GM19043 (cell line): ENCODE data around the gene RPL36A.

ENCODE experiments used
- ATAC-seq: cut with Tn5 transposase; IDR thresholded peaks from one replicate; pipeline ENCODE4 v1.9.1; 2021; ENCODE audit warnings: low read depth; ENCODE audit not compliant: unreplicated experiment

Gene RPL36A

GRCh38 chrX:101430457-101431078 lies 39.8 kb downstream of the RPL36A start:
- ATAC-seq, result peak; percentile 90

- no peak for ATAC-seq
These were observed 51.3 kb downstream of the RPL36A start for GRCh38 chrX:101442085-101442484.
